HEK293T (cell line): ENCODE results near the gene POLR3GL.
"Not testable (repeated sequence)": the region's sequence is repeated elsewhere in the genome, so short reads cannot be mapped to it uniquely, and the experiment has no call there.

Experiments
- ARNT ChIP-seq: fragments of 450-650 bp; IDR thresholded peaks from 2 replicates; pipeline ENCODE4 v1.6.1; 2017; ENCODE audit warnings: mild to moderate bottlenecking
- ELF4 ChIP-seq: fragments of 450-650 bp; IDR thresholded peaks from 2 replicates; pipeline ENCODE4 v1.6.1; 2017; ENCODE audit warnings: antibody characterized with exemption
- FOXA1 ChIP-seq: fragments of 450-650 bp; IDR thresholded peaks from 2 replicates; pipeline ENCODE4 v1.6.1; 2016; ENCODE audit warnings: mild to moderate bottlenecking
- FOXK2 ChIP-seq: fragments of 450-650 bp; IDR thresholded peaks from 2 replicates; pipeline ENCODE4 v1.6.1; 2016; ENCODE audit warnings: mild to moderate bottlenecking
- FOXM1 ChIP-seq: fragments of 450-650 bp; IDR thresholded peaks from 2 replicates; pipeline ENCODE4 v1.6.1; 2017; ENCODE audit warnings: mild to moderate bottlenecking, borderline replicate concordance
- HDGF ChIP-seq: fragments of 450-650 bp; IDR thresholded peaks from 2 replicates; pipeline ENCODE4 v1.6.1; 2017; ENCODE audit warnings: antibody characterized with exemption, borderline replicate concordance
- L3MBTL2 ChIP-seq: fragments of 450-650 bp; conservative IDR thresholded peaks from 2 replicates; pipeline ENCODE4 v1.6.1; 2016; ENCODE audit warnings: mild to moderate bottlenecking
- NFRKB ChIP-seq: fragments of 450-650 bp; IDR thresholded peaks from 2 replicates; pipeline ENCODE4 v1.6.1; 2016; ENCODE audit warnings: mild to moderate bottlenecking, moderate library complexity
- SP1 ChIP-seq: fragments of 450-650 bp; IDR thresholded peaks from 2 replicates; pipeline ENCODE4 v1.6.1; 2017
- SUZ12 ChIP-seq: fragments of 450-650 bp; IDR thresholded peaks from 2 replicates; pipeline ENCODE4 v1.6.1; 2016; ENCODE audit warnings: mild to moderate bottlenecking
- TARDBP ChIP-seq: fragments of 450-650 bp; IDR thresholded peaks from 2 replicates; pipeline ENCODE4 v1.6.1; 2016
- ZNF384 ChIP-seq: fragments of 450-650 bp; IDR thresholded peaks from 2 replicates; pipeline ENCODE4 v1.6.1; 2016
- TF ChIP-seq, protein P1 (sequence below): fragments of 450-650 bp; IDR thresholded peaks from 2 replicates; pipeline ENCODE4 v1.6.1; 2016

DNA sequence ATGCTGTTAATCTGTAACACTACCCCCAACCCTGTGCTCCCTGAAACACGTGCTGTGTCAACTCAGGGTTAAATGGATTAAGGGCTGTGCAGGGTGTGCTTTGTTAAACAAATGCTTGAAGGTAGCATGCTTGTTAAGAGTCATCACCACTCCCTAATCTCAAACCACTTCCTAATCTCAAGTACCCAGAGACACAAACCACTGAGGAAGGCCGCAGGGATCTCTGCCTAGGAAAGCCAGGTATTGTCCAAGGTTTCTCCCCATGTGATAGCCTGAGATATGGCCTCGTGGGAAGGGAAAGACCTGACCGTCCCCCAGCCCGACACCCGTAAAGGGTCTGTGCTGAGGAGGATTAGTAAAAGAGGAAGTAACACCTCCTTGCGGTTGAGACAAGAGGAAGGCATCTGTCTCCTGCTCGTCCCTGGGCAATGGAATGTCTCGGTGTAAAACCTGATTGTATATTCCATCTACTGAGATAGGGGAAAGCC lies 31.9 kb upstream of the POLR3GL start:
- TF ChIP-seq SP1, ELF4, NFRKB, FOXM1, HDGF, FOXK2, L3MBTL2, SUZ12, TARDBP, FOXA1, ARNT, ZNF384: not testable (repeated sequence)
- TF ChIP-seq, protein P1, sequence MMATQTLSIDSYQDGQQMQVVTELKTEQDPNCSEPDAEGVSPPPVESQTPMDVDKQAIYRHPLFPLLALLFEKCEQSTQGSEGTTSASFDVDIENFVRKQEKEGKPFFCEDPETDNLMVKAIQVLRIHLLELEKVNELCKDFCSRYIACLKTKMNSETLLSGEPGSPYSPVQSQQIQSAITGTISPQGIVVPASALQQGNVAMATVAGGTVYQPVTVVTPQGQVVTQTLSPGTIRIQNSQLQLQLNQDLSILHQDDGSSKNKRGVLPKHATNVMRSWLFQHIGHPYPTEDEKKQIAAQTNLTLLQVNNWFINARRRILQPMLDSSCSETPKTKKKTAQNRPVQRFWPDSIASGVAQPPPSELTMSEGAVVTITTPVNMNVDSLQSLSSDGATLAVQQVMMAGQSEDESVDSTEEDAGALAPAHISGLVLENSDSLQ: not testable (repeated sequence)
